Osteocyte (in vitro differentiated cells): Measurements from ENCODE around the gene NTN1. TPM values are rescaled to one million over a fixed set of nuclear protein-coding genes. Genes with fewer than 3 reads are reported as not detected.

ENCODE experiments used
- DNase-seq: peaks from one replicate; pipeline ENCODE4 v3.0.0; 2021; ENCODE audit warnings: mixed read lengths; ENCODE audit not compliant: unreplicated experiment; ENCODE audit errors: extremely low spot score
- H3K27ac Mint-ChIP-seq: one replicate; pipeline ENCODE4 v1.8.0; 2021; ENCODE audit warnings: mild to moderate bottlenecking, mixed read lengths; ENCODE audit not compliant: unreplicated experiment
- H3K27me3 Mint-ChIP-seq: one replicate; pipeline ENCODE4 v1.8.0; 2021; ENCODE audit warnings: mixed read lengths; ENCODE audit not compliant: unreplicated experiment
- H3K36me3 Mint-ChIP-seq: one replicate; pipeline ENCODE4 v1.8.0; 2021; ENCODE audit warnings: mixed read lengths; ENCODE audit not compliant: unreplicated experiment
- H3K4me1 Mint-ChIP-seq: one replicate; pipeline ENCODE4 v1.8.0; 2021; ENCODE audit warnings: mixed read lengths; ENCODE audit not compliant: unreplicated experiment
- H3K4me3 Mint-ChIP-seq: one replicate; pipeline ENCODE4 v1.8.0; 2021; ENCODE audit warnings: mild to moderate bottlenecking, moderate library complexity, mixed read lengths; ENCODE audit not compliant: unreplicated experiment
- H3K9me3 Mint-ChIP-seq: one replicate; pipeline ENCODE4 v1.8.0; 2021; ENCODE audit warnings: mixed read lengths; ENCODE audit not compliant: unreplicated experiment
- total RNA-seq: library from RNA; stranded (reverse); gene quantifications from 2 replicates; pipeline ENCODE4 v1.2.1, GENCODE V29; 2021
- TF ChIP-seq, protein P1 (sequence below): fragments of 200-600 bp; sonication (generic); IDR thresholded peaks from 2 replicates; pipeline ENCODE4 v1.5.0; 2021; ENCODE audit warnings: antibody characterized with exemption, mild to moderate bottlenecking, moderate library complexity

The NTN1 gene
- total RNA-seq, 1 donor from 2014 or later: 21.4 TPM

DNA sequence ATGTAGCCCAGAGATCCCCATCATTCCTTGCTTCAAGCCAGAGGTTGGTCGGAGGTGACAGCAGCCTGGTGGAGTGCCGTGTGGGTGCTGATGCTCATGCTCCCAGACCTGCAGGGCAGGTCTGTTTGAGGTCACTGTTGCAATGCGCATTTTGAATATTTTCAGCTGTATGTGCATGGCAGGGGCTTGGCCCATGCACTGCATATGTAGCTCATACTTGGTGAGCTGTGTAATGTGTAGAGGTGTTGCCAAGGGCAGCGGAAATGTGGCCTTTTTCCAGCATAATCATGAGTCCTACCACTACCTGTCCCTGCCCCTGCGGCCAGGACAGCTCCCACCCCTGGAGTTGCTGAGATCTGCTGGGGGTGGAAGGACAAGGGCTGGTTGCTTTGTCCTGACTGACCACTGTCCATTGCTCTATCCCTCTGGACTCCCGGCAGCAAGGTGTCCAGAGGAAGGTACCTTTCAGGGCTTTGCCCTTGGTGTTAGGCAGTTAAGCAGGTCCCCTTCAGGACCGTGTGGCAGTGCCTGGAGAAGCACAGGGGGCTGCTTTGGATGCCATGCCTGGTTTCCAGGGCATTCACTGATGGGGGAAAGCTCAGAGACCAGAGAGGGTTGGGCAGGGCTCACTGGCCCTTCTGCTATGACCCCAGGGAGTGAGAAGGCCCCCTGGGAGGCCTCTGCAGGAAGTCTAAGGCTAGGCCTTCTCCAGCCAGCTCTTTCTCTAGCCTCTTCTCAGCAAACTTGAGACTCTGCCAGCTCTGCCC, 215.2 kb downstream of the NTN1 start:
- no peaks in the 10 kb centered on the region for H3K9me3 Mint-ChIP-seq
- no peaks in the 10 kb centered on the region for H3K27me3 Mint-ChIP-seq
- no peak overlapping the region for H3K4me3 Mint-ChIP-seq
- peaks cover 2% of the 10 kb centered on the region for H3K36me3 Mint-ChIP-seq
- peaks cover 3% of the 10 kb centered on the region for H3K4me1 Mint-ChIP-seq
- no peak for DNase-seq
- TF ChIP-seq, protein P1, sequence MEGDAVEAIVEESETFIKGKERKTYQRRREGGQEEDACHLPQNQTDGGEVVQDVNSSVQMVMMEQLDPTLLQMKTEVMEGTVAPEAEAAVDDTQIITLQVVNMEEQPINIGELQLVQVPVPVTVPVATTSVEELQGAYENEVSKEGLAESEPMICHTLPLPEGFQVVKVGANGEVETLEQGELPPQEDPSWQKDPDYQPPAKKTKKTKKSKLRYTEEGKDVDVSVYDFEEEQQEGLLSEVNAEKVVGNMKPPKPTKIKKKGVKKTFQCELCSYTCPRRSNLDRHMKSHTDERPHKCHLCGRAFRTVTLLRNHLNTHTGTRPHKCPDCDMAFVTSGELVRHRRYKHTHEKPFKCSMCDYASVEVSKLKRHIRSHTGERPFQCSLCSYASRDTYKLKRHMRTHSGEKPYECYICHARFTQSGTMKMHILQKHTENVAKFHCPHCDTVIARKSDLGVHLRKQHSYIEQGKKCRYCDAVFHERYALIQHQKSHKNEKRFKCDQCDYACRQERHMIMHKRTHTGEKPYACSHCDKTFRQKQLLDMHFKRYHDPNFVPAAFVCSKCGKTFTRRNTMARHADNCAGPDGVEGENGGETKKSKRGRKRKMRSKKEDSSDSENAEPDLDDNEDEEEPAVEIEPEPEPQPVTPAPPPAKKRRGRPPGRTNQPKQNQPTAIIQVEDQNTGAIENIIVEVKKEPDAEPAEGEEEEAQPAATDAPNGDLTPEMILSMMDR: no peak
- no peak overlapping the region for H3K27ac Mint-ChIP-seq

DNA sequence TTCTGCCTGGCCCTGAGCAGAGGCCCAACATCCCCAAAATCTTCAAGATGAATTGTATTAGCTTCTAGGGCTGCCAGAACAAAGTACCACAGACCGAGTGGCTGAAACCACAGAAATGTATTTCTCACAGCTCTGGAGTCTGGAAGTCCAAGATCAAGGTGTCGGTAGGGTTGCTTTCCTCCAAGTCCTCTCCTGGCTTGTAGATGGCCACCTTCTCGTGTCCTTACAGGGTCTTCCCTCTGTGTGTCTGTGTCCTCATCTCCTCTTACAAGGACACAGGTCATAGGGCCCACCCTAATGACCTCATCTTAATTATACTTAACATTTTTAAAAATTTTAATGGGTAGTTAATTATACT, 215.7 kb downstream of the NTN1 start:
- no peak for DNase-seq
- H3K9me3 Mint-ChIP-seq: no peaks in the 10 kb centered on the region
- H3K27me3 Mint-ChIP-seq: no peaks in the 10 kb centered on the region
- H3K4me3 Mint-ChIP-seq: no peak overlapping the region
- H3K36me3 Mint-ChIP-seq: peaks cover 2% of the 10 kb centered on the region
- TF ChIP-seq, protein P1: no peak
- no peak overlapping the region for H3K27ac Mint-ChIP-seq
- peaks cover 4% of the 10 kb centered on the region for H3K4me1 Mint-ChIP-seq

DNA sequence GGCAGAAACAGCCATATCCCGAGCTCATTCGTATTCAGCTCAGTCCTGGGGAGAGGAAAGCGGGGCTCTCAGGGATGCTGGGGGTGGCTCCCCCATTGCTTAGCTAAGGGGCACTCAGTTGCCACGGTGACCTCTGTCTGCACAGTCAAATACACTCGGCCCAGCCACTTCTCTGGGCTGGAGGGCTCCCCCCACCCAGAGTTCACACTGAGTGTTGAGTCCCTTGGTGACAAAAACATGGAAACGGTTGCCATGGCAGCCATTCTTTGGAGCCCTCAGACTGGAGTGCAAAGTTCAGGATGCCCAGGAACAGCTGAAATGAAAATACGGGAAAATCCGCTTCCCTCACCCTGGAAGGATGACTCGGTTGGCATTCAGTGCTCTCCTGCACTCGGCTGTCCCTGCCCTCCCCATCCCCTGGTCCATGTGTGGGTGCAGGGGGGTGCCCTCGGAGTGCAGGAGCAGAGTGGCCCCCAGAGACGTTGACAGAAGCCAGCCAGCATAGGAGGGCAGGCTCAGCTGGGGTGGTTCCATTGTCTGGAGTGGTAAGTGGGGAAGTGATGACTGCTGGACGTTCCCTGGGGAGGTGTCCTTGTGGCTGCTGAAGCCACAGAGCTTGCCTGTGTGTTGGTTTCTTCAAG, 216.5 kb downstream of the NTN1 start:
- peaks cover 2% of the 10 kb centered on the region for H3K36me3 Mint-ChIP-seq
- H3K9me3 Mint-ChIP-seq: no peaks in the 10 kb centered on the region
- DNase-seq: no peak
- TF ChIP-seq, protein P1: no peak
- H3K27ac Mint-ChIP-seq: no peak overlapping the region
- H3K4me1 Mint-ChIP-seq: peaks cover 4% of the 10 kb centered on the region
- H3K4me3 Mint-ChIP-seq: no peak overlapping the region
- H3K27me3 Mint-ChIP-seq: no peaks in the 10 kb centered on the region

DNA sequence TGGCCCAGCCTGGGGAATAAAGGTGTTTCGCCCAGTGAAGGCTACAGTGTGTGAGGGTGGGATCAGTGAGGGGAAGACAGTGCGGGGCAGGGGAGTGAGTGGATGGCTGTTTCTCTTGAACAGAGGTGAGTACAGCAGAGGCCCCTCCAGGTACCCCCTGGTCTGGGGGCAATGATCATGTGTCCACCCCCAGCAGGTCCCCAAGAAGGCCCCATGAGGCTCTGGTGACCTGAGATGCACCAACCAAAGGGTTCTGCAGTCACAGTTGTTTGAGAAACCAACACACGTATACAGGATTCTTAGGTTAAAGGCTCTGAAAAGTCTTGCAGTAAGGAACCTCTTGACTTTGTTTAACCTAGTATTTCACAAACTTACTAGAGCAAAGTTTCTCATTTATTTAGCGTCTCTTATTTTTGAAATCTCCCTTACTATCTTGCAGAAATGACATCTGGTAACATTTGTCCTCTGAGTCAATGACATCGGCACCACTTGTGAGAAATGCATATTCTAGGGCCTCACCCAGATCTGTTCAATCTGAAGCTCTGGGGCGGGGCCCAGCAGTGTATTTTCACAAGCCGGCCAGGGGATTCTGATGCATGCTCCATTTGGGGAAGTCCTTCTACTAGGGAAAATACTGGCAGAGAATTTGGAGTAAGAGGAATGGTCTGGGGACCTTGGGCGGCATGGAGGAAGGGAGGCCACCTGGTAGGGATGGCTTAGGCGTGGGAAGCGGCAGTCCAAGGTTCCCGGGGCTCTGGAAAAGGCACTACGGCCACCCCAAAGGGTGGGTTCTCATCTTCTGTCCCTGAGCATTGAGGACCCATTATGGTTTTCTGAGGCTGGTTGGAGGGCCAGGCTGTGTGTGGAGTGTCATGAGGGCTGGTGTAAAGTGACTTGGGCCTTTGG, 217.3 kb downstream of the NTN1 start:
- Mint-ChIP-seq H3K4me3 (no peak overlapping the region), H3K9me3 (no peaks in the 10 kb centered on the region), H3K36me3 (peaks cover 2% of the 10 kb centered on the region), H3K4me1 (peaks cover 4% of the 10 kb centered on the region), H3K27me3 (no peaks in the 10 kb centered on the region), H3K27ac (no peak overlapping the region)
- TF ChIP-seq, protein P1: no peak
- no peak for DNase-seq
